Stimulated activated CD8-positive, alpha-beta memory T cell treated with anti-CD3 and anti-CD28 coated beads, Interleukin-12 subunit alpha, Interleukin-12 subunit beta, amount 100 ng/mL, for 4 hours (primary cell): Measurements from ENCODE around the gene GLI1.
"Not testable (repeated sequence)": the region's sequence is repeated elsewhere in the genome, so short reads cannot be mapped to it uniquely, and the experiment has no call there.

Experiments used
- DNase-seq: peaks from one replicate; pipeline ENCODE4 v3.0.0-alpha.2; 2020; ENCODE audit warnings: low read depth

GLI1 gene

GRCh38 chr12:57498132-57498502 lies 38.5 kb downstream of the GLI1 start:
- no peak for DNase-seq

GRCh38 chr12:57498571-57498970 lies 39.0 kb downstream of the GLI1 start:
- DNase-seq = no peak

GRCh38 chr12:57500213-57500612 lies 40.6 kb downstream of the GLI1 start:
- no peak for DNase-seq

- not testable (repeated sequence) for DNase-seq
These were observed 42.9 kb downstream of the GLI1 start for GRCh38 chr12:57502311-57502969.

GRCh38 chr12:57506541-57506940 lies 47.0 kb downstream of the GLI1 start:
- DNase-seq = not testable (repeated sequence)

GRCh38 chr12:57507796-57508195 lies 48.2 kb downstream of the GLI1 start:
- not testable (repeated sequence) for DNase-seq

DNA sequence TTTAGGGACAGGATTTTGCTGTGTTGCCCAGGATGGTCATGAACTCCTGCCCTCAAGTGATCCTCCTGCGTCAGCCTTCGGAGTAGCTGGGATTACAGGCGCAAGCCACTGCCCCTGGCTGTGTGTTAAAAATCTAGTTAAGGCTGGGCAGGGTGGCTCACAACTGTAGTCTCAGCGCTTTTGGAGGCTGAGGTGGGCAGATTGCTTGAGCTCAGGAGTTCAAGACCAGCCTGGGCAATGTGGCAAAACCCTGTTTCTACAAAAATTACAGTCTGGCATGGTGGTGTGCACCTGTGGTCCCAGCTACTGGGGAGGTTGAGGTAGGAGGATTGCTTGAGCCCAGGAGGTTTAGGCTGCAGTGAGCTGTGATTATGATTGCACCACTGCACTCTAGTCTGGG lies 51.6 kb downstream of the GLI1 start:
- no peak for DNase-seq

GRCh38 chr12:57511588-57512325 lies 52.2 kb downstream of the GLI1 start:
- no peak for DNase-seq

DNA sequence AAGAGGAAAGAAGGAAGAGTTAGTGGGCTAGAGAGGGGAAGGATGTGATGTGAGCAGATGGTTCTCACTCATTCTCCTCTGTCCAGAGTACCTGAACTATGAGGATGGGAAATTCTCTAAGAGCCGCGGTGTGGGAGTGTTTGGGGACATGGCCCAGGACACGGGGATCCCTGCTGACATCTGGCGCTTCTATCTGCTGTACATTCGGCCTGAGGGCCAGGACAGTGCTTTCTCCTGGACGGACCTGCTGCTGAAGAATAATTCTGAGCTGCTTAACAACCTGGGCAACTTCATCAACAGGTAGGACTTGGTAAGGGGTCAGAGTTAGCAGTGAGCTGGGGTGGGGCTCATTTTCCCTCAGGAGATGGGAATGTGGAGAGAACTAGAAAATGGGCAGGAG lies 53.1 kb downstream of the GLI1 start:
- no peak for DNase-seq

DNA sequence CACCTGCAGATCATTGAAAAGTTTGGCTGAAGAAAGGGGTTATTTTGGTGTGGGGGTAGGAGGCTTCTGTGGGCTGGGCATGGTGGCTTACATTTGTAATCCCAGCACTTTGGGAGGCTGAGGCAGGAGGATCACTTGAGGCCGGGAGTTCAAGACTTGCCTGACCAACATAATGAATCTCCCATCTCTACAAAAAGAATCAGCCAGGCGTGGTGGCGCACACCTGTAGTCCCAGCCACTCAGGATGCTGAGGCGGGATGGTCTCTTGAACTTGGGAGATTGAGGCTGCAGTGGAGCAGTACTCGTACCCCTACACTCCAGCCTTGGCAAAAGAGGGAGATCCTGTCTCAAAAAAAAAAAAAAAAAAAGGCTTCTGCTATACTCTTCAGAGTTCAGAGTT lies 53.7 kb downstream of the GLI1 start:
- DNase-seq = no peak

DNA sequence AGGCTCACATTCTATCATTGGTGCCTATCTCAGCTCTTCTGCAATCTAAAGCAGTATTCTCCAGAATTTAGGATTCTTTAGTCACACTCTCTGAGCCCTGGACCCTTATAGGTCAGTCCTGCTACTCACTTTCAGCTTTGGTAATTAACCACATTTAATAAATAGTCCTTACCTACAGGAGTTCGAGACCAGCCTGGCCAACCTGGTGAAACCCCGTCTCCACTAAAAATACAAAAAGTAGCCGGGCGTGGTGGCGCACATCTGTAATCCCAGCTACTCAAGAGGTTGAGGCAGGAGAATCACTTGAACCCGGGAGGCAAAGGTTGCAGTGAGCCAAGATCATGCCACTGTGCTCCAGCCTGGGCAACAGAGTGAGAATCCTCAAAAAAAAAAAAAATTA lies 54.1 kb downstream of the GLI1 start:
- DNase-seq = not testable (repeated sequence)

DNA sequence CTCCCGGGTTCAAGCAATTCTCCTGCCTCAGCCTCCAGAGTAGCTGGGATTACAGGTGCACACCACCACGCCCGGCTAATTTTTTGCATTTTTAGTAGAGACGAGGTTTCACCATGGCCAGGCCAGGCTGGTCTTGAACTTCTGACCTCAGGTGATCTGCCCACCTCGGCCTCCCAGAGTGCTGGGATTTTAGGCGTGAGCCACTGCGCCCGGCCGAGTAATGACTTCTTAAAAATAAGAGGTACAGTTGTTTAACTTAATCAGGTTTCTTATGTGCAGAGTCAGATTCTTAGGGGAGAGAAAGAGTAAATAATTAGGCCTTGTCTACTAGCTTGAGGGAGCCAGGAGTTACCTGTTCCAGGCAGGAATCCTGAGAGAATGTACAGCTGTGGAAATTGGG lies 54.7 kb downstream of the GLI1 start:
- DNase-seq = not testable (repeated sequence)

GRCh38 chr12:57514720-57515407 lies 55.3 kb downstream of the GLI1 start:
- DNase-seq = no peak

GRCh38 chr12:57515408-57515933 lies 55.9 kb downstream of the GLI1 start:
- no peak for DNase-seq

DNA sequence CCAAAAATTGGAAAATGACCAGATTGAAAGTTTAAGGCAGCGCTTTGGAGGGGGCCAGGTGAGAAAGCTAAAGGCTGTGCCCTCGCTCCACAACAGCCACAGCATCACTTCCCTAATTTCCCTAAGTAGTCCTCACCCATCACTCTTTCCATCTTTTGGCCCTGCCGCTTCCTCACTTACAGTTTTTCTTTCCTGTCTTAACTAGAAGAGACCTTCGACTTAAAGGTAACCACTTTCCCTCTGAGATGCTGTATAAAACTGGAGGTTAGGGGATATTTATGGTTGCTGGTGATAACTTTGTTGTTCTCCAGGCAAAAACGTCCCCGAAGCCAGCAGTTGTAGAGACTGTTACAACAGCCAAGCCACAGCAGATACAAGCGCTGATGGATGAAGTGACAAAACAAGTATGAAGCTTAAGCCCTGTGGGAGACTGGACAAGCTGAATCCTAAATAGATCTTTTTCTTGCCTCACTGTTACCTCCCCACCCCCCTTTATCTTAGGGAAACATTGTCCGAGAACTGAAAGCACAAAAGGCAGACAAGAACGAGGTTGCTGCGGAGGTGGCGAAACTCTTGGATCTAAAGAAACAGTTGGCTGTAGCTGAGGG lies 56.5 kb downstream of the GLI1 start:
- no peak for DNase-seq

DNA sequence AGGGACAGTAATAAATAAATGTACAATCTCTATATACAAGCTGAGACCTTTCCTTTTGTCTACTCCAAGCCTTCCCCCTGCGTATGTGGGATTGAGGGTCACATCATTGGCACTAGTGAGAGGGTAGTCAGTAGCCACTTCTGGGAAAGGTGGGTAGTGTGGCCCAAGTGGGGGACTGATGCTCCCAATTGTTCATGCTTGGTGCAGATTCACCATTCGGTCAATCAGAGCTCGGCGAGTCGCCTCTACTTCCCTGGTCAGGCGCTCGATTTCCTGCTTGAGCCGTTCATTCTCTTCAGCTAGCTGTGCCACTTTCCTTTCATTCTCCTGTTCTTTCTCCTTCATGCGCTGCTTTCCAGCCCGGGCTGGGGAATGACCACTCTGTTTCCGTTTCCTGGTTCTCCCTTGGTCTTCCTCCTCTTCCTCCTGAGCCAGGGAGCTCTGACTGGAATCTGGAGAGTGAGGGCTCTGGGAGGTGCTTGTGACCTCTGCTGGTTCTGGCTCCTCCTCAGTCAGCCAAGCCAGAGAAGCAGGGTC lies 57.1 kb downstream of the GLI1 start:
- no peak for DNase-seq

DNA sequence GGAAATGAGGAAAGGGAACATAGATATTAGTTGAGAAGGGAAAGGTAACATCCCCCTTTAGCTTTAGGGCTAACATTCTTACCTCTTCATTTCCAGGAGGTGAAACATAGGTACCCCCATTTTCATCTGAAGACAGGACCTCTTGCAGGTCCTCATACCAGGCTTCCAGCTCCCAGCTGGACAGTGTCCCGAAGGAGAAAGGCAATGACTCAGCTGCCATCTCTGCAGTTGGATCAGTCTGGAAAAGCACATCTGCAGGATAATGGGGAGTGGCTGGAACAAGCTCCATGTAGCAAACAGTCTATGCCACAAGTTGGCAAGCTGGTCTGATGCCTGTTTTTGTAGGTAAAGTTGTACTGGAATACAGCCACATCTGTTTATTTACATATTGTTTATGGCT lies 57.6 kb downstream of the GLI1 start:
- DNase-seq = no peak

DNA sequence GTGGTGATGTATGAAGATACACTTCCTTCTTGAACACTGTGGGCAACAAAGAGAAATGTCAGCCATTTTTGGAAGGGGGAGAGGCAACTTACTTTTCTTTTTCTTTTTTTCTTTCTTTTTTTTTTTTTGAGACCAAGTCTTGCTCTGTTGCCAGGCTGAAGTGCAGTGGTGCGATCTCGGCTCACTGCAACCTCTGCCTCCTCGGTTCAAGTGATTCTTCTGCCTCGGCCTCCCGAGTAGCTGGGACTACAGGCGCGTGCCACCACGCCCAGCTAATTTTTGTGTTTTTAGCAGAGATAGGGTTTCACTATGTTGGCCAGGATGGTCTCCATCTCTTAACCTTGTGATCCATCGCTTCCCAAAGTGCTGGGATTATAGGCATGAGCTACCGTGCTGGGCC lies 58.1 kb downstream of the GLI1 start:
- not testable (repeated sequence) for DNase-seq

- no peak for DNase-seq
These were observed 58.8 kb downstream of the GLI1 start for GRCh38 chr12:57518176-57518919.

DNA sequence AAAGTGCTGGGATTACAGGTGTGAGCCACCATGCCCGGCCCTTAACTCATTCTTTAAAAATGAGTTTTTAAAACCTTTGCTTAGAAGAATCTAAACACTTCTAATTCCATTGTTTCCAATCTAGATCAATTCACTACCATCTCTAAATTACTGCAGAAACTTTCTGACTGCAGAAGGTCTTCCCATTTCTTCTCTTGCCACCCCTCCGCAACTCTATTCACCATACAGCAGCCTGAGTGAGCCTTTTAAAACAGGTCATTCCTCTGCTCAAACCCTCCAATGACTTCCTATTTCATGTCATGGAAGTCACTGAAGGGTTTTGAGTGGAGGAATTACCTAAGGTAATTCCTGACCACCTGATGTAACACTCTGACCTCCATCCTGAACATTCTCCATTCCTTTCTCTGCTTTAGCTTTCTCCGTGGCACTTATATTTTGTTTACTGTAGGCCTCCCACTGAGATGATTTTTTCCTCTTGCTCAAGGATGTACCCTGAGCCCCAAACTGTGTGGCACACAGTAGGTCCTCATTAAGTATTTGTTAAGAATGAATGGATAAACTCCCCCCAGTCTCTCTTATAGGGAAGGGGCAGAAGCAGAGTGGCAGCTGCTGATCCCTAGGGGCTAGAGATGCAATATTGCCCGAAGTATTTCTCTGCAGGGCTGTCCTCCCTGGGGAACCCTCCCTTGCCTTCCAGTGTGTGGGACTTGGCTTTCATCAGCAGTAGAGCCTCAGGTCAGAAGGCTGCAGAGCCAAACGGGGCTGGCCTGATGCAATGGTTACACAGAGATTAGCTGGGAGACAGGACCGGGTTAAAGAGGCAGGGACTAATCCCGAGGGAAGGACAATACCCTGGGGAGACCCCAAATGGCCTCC lies 59.6 kb downstream of the GLI1 start:
- no peak for DNase-seq

- no peak for DNase-seq
These were observed 60.1 kb downstream of the GLI1 start for GRCh38 chr12:57519796-57520052.
